ENCODE results near the gene WDR45B.

GRCh38 chr17:82613283-82614094, 34.8 kb downstream of the WDR45B start:
- TF ChIP-seq CTCF (IDR thresholded peaks at IDR 0.05) (no peak), POLR2AphosphoS5 (IDR thresholded peaks at IDR 0.05) (no peak)

Data from breast epithelium (tissue), 3 donors.